SK-N-MC (cell line): ENCODE data around the gene ASTN2.

Source experiments
- EZH2 ChIP-seq: fragments of 200-600 bp; sonication (generic); IDR thresholded peaks from one replicate; pipeline ENCODE4 v1.6.1; 2017; ENCODE audit warnings: antibody characterized with exemption
- POLR2AphosphoS5 ChIP-seq: IDR thresholded peaks from 2 replicates; pipeline ENCODE4 v1.6.1; 2012; ENCODE audit warnings: mild to moderate bottlenecking, low read depth, low read length, borderline replicate concordance

GRCh38 chr9:116549061-116549664 lies 865.7 kb downstream of the ASTN2 start:
- TF ChIP-seq EZH2 = no peak
- no peak for TF ChIP-seq POLR2AphosphoS5
